Measurements from ENCODE around the gene CRABP2.

The CRABP2 gene

GRCh38 chr1:156691665-156692440 is 13.5 kb downstream of the CRABP2 start:
- TF ChIP-seq, protein P1, sequence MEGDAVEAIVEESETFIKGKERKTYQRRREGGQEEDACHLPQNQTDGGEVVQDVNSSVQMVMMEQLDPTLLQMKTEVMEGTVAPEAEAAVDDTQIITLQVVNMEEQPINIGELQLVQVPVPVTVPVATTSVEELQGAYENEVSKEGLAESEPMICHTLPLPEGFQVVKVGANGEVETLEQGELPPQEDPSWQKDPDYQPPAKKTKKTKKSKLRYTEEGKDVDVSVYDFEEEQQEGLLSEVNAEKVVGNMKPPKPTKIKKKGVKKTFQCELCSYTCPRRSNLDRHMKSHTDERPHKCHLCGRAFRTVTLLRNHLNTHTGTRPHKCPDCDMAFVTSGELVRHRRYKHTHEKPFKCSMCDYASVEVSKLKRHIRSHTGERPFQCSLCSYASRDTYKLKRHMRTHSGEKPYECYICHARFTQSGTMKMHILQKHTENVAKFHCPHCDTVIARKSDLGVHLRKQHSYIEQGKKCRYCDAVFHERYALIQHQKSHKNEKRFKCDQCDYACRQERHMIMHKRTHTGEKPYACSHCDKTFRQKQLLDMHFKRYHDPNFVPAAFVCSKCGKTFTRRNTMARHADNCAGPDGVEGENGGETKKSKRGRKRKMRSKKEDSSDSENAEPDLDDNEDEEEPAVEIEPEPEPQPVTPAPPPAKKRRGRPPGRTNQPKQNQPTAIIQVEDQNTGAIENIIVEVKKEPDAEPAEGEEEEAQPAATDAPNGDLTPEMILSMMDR (conservative IDR thresholded peaks at IDR 0.05), result no peak
- peak overlapping the region; percentile 71 for H3K27ac ChIP-seq

DNA sequence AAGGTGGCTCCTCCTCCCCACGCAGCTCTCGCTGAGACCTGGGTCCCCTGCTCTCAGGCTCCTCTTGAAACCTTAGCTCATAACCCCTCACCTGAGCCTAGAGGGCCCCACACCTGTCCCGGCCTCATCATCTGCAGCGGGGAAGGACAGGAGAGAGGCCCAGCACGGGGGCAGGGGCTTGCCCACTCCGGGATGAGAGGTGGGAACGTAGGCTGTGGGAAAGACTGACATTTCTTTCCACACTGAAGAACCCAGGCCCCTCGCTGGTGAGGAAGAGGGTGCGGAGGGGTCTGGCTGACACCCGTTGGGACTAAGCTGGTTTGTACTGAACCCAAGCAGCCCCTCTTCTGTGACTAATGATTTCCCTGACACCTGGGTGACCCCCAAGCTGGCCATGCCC is 14.2 kb downstream of the CRABP2 start:
- H3K27ac ChIP-seq, result peak overlapping the region; percentile 71; the same call in 1 of the 2 replicates
- TF ChIP-seq, protein P1 (conservative IDR thresholded peaks at IDR 0.05), result no peak

- H3K27ac ChIP-seq, result peak overlapping the region; percentile 35; the same call in 1 of the 2 replicates
- TF ChIP-seq, protein P1 (conservative IDR thresholded peaks at IDR 0.05), result no peak
Observed at GRCh38 chr1:156690675-156691036, 14.7 kb downstream of the CRABP2 start.

DNA sequence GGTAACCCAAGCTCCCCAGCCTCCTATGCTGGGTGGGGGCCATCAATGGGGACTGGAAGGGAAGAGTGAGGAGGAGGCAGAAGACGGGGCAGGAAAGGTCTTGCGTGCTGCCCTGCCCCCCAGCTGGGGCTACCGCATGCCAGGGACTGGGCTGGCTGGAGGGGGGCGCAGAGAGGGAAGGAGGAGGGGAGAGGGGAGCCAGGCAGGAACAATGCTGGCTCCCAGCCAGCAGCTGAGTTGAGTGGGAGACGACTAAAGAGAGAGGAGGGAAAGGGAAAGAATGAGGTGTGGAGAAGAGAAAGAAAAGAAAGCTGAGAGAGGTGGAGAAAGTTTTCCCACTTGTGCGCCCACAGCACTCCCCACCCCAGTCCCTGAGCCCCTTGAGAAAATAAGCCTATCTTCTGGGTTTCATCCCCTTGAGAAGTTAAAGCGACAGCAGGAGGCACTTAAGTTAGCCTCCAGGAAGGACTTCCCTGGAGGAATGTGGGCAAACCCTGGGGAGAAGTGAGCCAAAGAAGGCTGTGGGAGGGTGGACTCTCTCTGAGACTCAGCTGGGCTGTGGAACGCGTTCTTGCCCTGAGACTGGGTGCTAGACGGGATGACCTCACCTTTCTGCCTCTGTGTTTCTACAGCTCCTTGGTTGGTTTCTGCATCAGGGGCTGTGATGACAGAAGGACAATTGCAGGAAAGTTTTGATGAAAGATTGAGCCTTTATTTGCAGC is 15.3 kb downstream of the CRABP2 start:
- TF ChIP-seq, protein P1 (conservative IDR thresholded peaks at IDR 0.05), result no peak
- peak overlapping the region; percentile 35; the same call in 1 of the 2 replicates for H3K27ac ChIP-seq

- peak overlapping the region; percentile 35; the same call in 1 of the 2 replicates for H3K27ac ChIP-seq
- TF ChIP-seq, protein P1 (conservative IDR thresholded peaks at IDR 0.05), result peak; percentile 91
Observed at GRCh38 chr1:156689035-156689952, 16.1 kb downstream of the CRABP2 start.

DNA sequence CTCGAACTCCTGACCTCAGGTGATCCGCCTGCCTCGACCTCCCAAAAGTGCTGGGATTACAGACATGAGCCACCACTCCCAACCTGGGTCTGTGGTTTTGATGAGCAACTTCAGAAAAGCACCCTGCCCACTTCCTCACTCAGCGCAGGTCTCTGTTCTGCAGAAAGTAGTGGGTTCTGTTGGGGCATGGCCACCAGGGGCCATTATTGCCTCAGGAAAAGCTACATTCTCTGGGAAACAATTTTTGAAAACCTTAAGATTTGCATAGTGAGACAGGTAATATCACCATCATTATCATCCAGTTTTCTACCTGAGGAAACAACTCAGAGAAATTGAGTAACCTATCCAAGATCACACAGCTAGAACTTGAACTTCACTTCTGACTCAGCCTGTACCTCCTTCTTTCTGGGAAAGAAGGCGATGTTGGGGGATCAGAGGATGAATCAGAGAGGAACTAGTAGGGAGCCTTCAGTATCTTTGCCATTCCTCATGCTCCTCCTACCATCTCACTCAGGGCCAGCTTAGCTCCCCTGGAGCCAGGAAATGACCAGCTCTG is 21.1 kb downstream of the CRABP2 start:
- H3K27ac ChIP-seq, result no peak overlapping the region
- TF ChIP-seq, protein P1 (conservative IDR thresholded peaks at IDR 0.05), result no peak

Measured in VCaP (cell line).